Vagina (tissue), 2 donors: Measurements from ENCODE around the gene SLC35E4.

Experiments
- POLR2A ChIP-seq, 2 donors: fragments of 450-650 bp; IDR thresholded peaks; one replicate each; pipeline ENCODE4 v1.6.1; 2017; ENCODE audit warnings: antibody characterized with exemption in 2 of 2, mild to moderate bottlenecking in 2 of 2, moderate library complexity in 2 of 2
- POLR2AphosphoS5 ChIP-seq, 2 donors: sonication (generic); formaldehyde crosslinking; IDR thresholded peaks; one replicate each; pipeline ENCODE4 v1.9.0; 2017; ENCODE audit warnings: antibody characterized with exemption in 2 of 2, mild to moderate bottlenecking in 2 of 2, low read depth in 1 of 2; ENCODE audit not compliant: insufficient read depth in 1 of 2

GRCh38 chr22:30601464-30601863 is 34.1 kb upstream of the SLC35E4 start:
- TF ChIP-seq POLR2AphosphoS5 (IDR thresholded peaks at IDR 0.05; ENCODE audit: insufficient read depth in 1 of 2, low read depth in 1 of 2): no peak
- TF ChIP-seq POLR2A (IDR thresholded peaks at IDR 0.05): no peak
